Limb (tissue), 2 donors: ENCODE data around the gene POMT2.

Experiments
- DNase-seq, 2 donors: peaks; one replicate each; pipeline ENCODE4 v3.0.0-alpha.2; 2016; ENCODE audit errors: extremely low spot score in 2 of 2

The POMT2 gene

GRCh38 chr14:77267937-77268699 lies 52.6 kb downstream of the POMT2 start:
- DNase-seq: no peak

GRCh38 chr14:77266336-77266735 lies 54.3 kb downstream of the POMT2 start:
- no peak for DNase-seq

GRCh38 chr14:77265561-77266335 lies 54.9 kb downstream of the POMT2 start:
- no peak for DNase-seq

DNA sequence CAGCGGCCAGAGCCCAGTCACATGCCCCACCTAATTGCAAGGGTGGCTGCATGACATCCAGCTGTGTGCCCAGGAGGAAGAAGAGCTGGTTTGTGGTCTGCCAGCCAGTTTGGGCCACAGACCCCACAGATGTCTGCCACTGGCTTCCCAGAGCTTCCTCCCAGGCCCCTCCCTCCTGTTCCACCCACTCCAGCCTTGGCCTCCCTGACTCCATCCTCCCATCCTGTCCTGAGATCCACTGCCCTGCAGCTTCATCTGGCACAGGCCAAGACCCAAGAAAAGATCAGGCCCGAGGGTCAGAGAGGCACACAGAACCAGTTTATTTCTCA lies 55.5 kb downstream of the POMT2 start:
- no peak for DNase-seq

DNA sequence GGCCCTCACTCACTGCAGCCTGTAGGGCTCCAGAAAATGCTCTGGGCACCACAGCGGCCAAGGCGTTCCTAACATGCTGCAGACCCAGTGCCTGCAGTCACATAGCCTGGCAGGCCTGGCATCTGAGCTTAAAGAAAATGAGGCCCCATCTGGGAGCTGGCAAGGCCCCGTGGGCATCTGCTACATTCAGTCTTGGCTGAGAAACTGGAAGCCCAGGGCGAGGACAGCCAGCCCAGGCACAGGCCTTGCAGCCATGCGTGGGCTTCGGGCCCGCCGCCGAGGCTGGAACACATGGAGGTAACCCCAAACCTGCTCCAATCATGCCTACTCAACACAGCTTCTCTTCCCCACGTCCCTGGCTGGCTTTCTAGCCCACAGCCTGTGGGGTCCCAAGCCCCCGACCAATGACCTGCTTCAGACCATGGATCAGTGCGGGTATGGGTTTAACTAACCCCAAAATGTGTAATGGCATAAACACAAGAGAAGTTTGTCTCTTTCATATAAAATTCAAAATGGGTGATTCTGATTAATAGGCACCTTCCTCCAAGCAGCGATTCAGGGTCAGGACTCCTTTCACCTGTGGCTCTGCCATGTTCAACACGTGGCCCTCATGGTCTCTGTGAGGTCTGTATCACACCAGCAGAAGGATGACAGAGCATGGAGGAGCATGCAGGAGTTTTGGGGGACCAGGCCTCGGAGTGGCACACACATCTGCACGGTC lies 56.1 kb downstream of the POMT2 start:
- DNase-seq: no peak

DNA sequence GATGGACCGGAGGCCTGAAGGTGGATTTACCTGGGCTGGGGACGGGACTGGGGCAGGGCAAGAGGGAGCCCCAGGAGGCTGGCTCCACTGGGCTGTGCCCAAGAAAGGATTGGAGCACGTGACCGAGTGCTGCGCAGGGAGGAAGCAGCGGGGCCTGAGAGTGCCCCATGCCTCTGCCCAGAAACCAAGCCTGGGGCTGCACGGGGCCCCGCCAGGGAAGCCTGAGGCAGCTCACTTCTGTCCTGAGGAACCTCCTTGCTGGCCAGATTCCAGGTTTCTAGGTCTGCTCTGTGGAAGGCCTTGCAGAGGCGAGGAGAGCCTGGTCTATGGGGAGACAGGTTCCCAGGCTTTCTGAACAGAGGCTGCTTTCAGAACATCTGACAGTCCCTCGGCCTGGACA lies 60.1 kb downstream of the POMT2 start:
- peak in 1 of 2 donors; percentile 3 for DNase-seq

GRCh38 chr14:77260199-77260598 lies 60.5 kb downstream of the POMT2 start:
- DNase-seq: no peak

GRCh38 chr14:77259025-77259715 lies 61.5 kb downstream of the POMT2 start:
- DNase-seq: no peak

DNA sequence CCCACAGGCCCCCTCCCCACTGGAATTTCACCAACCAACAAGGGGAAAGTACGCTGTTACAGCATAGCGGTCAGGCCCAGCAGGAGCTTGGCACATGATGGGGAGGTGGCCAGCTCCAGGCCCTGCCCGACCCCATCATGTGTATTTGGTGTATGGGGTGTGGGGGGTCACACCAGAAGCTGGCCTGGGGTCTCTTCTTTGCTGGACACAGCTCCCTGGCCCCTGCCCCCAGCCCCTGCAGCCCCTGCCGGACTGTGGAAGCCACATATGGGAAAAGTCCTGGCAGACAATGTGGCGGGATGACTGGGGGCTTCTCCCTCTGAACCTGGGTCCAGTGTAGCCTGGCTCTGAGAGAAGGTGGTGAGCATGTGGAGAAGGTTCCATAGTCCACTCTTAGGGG lies 62.1 kb downstream of the POMT2 start:
- no peak for DNase-seq

- no peak for DNase-seq
These were observed 63.0 kb downstream of the POMT2 start for GRCh38 chr14:77257700-77258099.

- no peak for DNase-seq
These were observed 64.0 kb downstream of the POMT2 start for GRCh38 chr14:77256694-77257093.

DNA sequence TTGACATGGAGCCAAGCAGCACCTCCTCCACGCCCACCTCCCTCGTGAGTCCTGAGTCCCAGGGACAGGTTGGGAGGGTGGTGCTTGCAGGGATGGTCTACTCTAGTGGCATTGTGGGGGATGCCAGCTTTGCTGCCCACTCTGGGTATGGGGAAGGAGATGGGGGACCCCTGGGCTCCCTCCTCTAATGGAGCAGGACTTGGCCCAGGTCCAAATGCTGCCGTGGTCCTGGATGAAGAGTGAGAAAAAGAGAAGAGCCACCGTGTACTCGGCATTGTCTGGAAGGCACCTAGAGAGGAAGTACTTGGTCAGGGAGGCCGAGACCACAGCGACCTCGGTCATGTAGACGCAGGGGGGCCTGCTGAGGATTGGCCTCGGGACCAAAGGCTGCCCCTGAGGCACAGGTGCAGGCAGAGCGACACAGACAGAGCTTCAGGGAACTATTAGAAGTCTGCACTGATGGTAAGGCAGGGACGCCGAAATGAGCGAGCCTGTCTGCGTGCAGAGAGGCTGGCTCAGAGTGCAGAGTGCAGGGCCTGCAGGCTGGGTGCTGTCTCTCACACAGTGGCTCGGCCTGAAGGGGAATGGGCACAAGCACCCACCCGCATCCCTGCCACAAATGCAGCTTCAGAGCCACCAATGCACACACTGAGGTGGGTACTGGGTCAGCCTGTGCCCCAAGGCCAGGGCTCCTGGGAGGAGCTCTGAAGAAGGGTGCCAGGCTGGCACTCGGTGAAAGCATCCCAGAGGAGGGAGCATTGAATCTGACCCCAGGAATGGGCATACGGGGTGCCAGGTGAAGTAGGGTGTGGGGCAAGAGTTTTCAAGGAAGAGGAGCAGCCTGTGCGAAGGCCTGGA lies 67.1 kb downstream of the POMT2 start:
- DNase-seq: no peak

DNA sequence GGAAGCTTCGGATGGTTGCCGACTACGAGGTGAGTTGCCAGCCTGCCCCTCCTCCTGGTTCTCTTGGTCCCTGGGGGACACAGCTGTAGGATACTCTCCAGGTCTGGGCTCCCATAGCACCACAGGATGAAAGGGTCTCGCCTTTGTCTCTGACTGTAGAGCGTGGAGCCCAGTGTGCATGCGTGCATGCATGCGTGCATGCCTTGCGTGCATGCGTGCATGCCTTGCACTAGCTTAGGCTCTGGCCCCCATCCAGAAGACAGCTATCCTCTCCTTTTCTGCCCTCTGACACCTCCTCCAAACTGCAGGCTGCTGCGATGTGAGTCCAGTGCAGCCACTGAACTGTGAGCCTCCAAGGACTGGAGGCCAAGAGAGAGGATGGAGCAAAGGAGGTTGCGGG lies 68.8 kb downstream of the POMT2 start:
- no peak for DNase-seq

DNA sequence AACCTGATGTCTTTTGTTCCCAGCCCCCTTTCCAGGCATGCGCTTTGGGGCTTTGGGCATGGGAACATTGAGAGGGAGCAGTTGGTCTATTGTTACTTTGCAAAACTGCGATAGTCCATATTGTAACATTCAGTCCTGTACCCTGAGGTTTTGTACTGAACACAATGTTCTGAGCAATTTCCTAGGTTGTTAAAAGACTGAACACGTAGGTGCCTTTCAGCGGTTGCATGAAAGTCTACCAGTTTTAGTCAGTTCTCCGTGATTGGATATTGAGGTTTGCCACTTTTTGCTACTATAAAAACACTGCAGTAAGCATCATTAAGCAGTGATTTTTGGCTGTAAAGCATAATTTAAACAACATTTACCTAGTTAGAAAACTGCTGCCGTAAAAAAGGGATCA lies 69.8 kb downstream of the POMT2 start:
- no peak for DNase-seq

- DNase-seq: no peak
These were observed 71.4 kb downstream of the POMT2 start for GRCh38 chr14:77249286-77249685.

DNA sequence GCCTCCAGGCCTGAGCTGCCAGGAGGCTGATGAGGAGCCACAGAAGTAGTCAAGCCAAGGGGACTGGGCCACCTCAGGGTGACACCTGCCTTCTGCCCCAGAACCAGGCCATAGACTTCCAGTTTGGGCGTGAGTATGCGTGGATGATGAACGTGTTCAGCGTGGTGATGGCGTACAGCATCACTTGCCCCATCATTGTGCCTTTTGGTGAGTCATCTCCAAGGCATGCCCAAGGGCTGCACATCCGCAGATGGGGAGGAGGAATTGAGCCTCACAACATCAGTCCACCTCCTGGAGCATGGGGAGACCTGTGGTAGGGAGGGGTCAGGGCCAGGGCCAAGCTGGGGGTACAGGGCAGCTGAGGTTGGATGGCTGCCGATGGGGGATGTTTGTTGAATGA lies 72.0 kb downstream of the POMT2 start:
- DNase-seq: no peak

DNA sequence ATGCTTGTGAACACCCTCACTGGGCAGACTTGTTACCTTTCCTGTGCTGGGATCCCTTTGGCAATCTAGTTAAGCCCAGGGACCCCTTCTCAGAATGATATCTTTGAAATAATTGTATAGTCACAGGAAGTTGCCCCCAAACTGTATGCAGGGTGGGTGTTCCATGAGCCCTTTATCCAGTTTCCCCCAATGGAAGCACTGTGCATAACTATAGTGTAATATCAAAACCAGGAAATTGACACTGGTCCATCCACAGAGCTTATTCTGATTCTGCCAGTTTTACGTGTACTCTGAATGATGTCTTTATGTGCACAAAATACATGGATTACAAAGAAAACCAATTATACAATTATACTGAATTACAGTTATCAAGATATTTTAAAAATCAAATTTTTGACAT lies 73.9 kb downstream of the POMT2 start:
- no peak for DNase-seq

GRCh38 chr14:77245820-77246219 lies 74.9 kb downstream of the POMT2 start:
- no peak for DNase-seq

- DNase-seq: no peak
These were observed 76.8 kb downstream of the POMT2 start for GRCh38 chr14:77243853-77244252.

GRCh38 chr14:77242752-77243151 lies 77.9 kb downstream of the POMT2 start:
- no peak for DNase-seq

DNA sequence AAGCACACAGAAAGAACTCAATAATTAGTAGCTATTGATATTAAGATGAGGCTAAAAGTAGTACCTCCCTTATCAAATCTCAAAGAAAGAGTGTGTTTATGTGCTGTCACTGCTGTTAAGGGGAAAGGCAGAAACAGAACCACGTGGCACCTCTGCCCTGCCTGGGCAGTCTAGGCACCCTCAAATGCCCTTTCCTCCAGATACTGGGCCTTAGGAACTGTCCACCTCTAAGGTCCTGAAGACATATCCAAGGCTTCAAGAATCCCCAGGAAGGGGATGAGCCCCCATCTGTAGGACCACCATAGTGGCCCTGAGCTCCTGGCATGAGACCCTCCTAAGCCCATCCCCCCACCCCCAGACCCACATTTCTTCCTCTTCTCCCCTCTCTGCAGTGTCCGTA lies 78.7 kb downstream of the POMT2 start:
- no peak for DNase-seq
